Keratinocyte (primary cell): ENCODE data around the gene PATL2.

ENCODE experiments used
- EZH2 ChIP-seq: IDR thresholded peaks from one replicate; pipeline ENCODE4 v1.6.1; 2012; ENCODE audit warnings: inconsistent platforms, mild to moderate bottlenecking, low read length, moderate library complexity
- TF ChIP-seq, protein P1 (sequence below), 3 experiments: IDR thresholded peaks in 1 of 3; conservative IDR thresholded peaks in 1 of 3; optimal IDR thresholded peaks in 1 of 3; 2 replicates in 2 of 3; 3 replicates in 1 of 3; pipeline versions ENCODE3 to v1.5.1; 2011; ENCODE audit warnings: low read length in 3 of 3, mild to moderate bottlenecking in 3 of 3, moderate library complexity in 2 of 3, control low read depth in 1 of 3, inconsistent platforms in 1 of 3; ENCODE audit not compliant: insufficient read depth in 2 of 3; ENCODE audit errors: extremely low read depth in 1 of 3

DNA sequence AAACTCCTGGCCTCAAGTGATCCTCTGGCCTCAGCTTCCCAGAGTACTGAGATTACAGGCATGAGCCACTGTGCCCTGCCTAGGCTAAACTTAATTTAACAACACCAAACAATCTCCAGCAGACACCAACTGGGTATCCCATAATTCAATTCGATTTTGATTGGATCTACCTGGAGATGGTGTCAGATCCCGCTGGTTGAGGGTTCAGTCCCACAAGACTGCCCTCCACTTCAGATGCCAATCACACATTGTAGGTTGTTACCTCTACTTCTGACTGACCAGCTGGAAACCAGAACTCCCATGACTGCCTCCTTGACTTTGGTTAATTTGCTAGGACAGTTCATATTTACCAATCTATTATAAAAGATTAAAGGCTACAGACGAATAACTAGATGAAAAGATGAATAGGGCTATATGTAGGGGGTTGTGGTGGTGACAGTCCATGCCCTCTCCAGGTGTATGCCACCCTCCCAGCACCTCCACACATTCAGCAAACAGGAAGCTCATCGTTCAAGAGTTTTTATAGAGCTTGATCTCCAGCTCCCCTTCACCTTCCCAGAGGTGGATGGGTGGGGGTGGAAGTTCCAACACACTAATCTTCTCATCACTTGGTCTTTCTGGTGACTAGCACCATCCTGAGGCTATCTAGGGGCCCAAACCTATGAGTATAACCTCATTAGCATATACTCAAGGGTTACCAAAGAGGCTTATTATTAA is 9.5 kb upstream of the PATL2 start:
- TF ChIP-seq, protein P1, sequence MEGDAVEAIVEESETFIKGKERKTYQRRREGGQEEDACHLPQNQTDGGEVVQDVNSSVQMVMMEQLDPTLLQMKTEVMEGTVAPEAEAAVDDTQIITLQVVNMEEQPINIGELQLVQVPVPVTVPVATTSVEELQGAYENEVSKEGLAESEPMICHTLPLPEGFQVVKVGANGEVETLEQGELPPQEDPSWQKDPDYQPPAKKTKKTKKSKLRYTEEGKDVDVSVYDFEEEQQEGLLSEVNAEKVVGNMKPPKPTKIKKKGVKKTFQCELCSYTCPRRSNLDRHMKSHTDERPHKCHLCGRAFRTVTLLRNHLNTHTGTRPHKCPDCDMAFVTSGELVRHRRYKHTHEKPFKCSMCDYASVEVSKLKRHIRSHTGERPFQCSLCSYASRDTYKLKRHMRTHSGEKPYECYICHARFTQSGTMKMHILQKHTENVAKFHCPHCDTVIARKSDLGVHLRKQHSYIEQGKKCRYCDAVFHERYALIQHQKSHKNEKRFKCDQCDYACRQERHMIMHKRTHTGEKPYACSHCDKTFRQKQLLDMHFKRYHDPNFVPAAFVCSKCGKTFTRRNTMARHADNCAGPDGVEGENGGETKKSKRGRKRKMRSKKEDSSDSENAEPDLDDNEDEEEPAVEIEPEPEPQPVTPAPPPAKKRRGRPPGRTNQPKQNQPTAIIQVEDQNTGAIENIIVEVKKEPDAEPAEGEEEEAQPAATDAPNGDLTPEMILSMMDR (optimal IDR thresholded peaks at IDR 0.05 in 1 of 3, IDR thresholded peaks at IDR 0.05 in 1 of 3, conservative IDR thresholded peaks at IDR 0.05 in 1 of 3; ENCODE audit: extremely low read depth in 1 of 3, insufficient read depth in 2 of 3, low read length in 3 of 3) = no peak
- no peak for TF ChIP-seq EZH2
